ENCODE results near the gene CRK.
"Not testable (repeated sequence)": the region's sequence is repeated elsewhere in the genome, so short reads cannot be mapped to it uniquely, and the experiment has no call there.

Gene CRK

DNA sequence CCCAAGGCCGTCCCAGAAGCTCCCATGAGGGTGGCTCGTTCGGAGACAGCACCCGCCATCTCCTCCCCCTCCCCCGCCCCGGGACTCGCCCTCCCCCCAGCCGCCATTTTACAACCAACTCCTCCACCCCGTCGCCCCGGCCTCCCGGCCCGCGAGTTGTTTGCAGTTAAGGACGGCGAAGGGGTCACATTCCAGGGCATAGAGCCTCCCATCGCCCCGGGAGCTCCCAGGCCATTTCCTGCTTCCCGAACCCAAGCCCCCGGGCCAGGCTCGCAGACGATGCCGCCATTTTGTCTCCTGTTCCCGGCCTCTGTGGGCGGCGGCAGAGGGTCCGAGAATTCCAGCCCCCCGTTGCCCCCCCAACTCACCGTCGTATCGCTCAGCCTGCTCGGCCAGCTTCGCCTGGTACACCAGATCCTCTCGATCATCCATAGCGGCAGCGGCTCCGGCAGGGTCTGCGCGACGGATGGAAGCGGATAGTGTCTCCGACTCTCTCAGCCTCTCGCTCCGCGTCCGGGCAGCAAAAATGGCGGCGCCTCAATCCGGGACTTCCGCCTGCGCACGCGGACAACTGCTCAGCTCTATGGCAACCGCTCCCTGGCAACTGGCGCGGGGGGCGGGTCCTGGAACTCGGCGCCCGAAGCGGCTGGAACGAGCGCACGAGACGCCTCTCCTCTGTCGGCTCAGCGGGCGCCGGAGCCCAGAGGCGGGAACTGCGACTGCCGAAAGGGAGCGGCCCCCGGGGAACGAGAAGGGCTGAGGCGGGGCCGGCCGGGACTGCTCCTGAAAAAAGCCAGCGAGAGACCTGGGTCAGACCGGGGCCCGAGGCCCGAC is 56.1 kb downstream of the CRK start, which contains the start of gene YWHAE:
YWHAE (minus strand) TSS at position 544 of the 834 bp plus-strand sequence; CDS start at position 432, 112 bp downstream.
- Histone ChIP-seq H3K9me3 (ENCODE audit: control insufficient read depth in 2 of 2, low read length in 2 of 2) (no peaks in the 10 kb centered on the region), H3K4me3 (ENCODE audit: low read length in 2 of 2) (peak within 1 kb of the TSS; percentile 98), H3K36me3 (ENCODE audit: control insufficient read depth in 2 of 2, insufficient read depth in 2 of 2, low read length in 2 of 2) (no peaks in the 10 kb centered on the region), H3K27ac (ENCODE audit: low read length) (peak within 1 kb of the TSS; percentile 86), H3K27me3 (ENCODE audit: control insufficient read depth in 1 of 2, insufficient read depth in 2 of 2, low read length in 2 of 2) (no peaks in the 10 kb centered on the region), H3K9ac (ENCODE audit: low read length in 2 of 2) (peak within 1 kb of the TSS; percentile 84 to 97), H3K4me1 (ENCODE audit: control insufficient read depth, insufficient read depth, low read length) (peaks cover 24% of the 10 kb centered on the region)

DNA sequence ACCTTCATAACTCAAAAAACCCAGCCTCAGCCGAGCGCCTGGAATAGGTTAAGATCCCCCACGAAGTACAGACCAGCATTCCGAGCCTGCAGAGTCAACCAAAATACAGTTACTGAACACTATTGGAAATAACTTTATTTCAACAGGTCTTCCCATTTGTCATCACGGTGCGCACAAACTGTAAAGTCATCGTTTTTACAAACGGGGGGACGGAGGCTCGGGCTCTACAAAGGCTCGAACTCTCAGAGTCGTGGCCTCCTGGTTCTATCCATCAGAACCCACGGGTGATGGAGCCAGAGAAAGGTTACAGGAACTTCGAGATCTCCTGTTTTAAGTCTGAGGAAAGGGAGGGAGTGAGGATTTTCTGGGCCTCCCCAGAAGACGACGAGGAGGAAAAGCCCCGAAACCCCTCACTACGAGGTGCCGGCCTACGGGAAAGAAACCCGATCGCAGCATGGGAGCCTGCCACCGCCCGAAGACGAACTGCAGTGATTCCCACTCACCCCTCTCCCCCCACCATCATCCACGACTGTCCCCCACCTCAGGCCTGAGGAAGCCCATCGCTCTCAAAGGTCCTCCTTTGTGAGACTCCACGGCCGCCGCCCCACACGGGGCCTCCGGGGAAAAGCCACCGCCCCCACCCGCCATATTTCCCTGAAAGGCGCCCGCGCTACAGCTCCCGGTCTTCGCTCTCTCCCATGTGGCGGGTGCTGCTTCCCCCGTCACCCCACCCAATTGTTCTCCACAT is 56.9 kb downstream of the CRK start:
- H3K27me3 ChIP-seq (ENCODE audit: control insufficient read depth in 1 of 2, insufficient read depth in 2 of 2, low read length in 2 of 2): no peaks in the 10 kb centered on the region
- H3K9me3 ChIP-seq (ENCODE audit: control insufficient read depth in 2 of 2, low read length in 2 of 2): no peaks in the 10 kb centered on the region
- peak overlapping the region; percentile 86 for H3K27ac ChIP-seq (ENCODE audit: low read length)
- no peaks in the 10 kb centered on the region for H3K36me3 ChIP-seq (ENCODE audit: control insufficient read depth in 2 of 2, insufficient read depth in 2 of 2, low read length in 2 of 2)
- peaks cover 30% of the 10 kb centered on the region for H3K4me1 ChIP-seq (ENCODE audit: control insufficient read depth, insufficient read depth, low read length)
- H3K4me3 ChIP-seq (ENCODE audit: low read length in 2 of 2): peak overlapping the region; percentile 98
- peak overlapping the region; percentile 84 to 97 for H3K9ac ChIP-seq (ENCODE audit: low read length in 2 of 2)

DNA sequence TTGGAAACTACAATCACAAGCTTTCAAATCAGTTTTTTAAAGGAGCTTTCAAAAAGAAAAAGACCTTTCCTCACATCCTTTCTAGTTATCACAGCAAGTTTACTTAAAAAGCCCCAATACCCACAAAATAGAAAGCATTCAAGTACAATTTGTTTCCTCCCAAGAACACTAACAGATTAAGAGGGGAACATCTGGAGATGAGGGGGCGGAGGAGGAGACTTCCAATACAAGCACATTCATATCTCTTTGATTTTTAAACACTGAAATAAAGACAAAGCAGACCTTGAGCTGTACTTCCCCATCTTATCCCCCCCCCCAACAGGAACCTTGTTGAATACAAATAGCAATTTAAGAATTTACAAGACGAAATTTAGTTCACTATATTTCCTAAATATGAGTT is 58.0 kb downstream of the CRK start:
- no peaks in the 10 kb centered on the region for H3K36me3 ChIP-seq (ENCODE audit: control insufficient read depth in 2 of 2, insufficient read depth in 2 of 2, low read length in 2 of 2)
- H3K27me3 ChIP-seq (ENCODE audit: control insufficient read depth in 1 of 2, insufficient read depth in 2 of 2, low read length in 2 of 2): no peaks in the 10 kb centered on the region
- peaks cover 38% of the 10 kb centered on the region for H3K4me1 ChIP-seq (ENCODE audit: control insufficient read depth, insufficient read depth, low read length)
- no peak overlapping the region for H3K27ac ChIP-seq (ENCODE audit: low read length)
- peak overlapping the region; percentile 2 to 97 for H3K9ac ChIP-seq (ENCODE audit: low read length in 2 of 2)
- H3K4me3 ChIP-seq (ENCODE audit: low read length in 2 of 2): peak overlapping the region; percentile 98
- no peaks in the 10 kb centered on the region for H3K9me3 ChIP-seq (ENCODE audit: control insufficient read depth in 2 of 2, low read length in 2 of 2)

DNA sequence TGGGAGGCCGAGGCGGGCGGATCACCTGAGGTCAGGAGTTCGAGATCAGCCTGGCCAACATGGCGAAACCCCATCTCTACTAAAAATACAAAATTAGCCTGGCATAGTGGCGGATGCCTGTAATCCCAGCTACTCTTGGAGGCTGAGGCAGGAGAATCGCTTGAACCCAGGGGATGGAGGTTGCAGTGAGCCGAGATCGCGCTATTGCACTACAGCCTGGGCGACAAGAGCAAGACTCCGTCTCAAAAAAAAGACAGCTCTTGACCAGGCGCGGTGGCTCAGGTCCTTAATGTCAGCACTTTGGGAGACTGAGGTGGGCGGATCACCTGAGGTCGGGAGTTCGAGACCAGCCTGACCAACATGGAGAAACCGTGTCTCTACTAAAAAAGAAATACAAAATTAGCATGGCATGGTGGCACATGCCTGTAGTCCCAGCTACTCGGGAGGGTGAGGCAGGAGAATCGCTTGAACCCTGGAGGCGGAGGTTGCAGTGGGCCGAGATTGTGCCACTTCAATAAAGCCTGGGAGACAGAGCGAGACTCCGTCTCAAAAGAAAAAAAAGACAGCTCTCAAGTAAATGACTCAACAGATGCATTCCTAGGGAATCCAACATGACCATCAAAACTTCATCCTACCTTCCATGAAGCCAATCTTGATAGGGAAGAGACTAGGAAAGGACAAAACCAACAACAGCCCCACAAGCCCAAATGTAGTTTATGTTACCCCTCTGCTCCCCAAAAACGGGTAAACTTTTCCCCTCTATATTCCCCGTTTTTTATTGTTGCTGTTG is 60.0 kb downstream of the CRK start:
- not testable (repeated sequence) for H3K27me3 ChIP-seq (ENCODE audit: control insufficient read depth in 1 of 2, insufficient read depth in 2 of 2, low read length in 2 of 2); H3K36me3 ChIP-seq (ENCODE audit: control insufficient read depth in 2 of 2, insufficient read depth in 2 of 2, low read length in 2 of 2); H3K27ac ChIP-seq (ENCODE audit: low read length); H3K9ac ChIP-seq (ENCODE audit: low read length in 2 of 2); H3K4me3 ChIP-seq (ENCODE audit: low read length in 2 of 2); H3K9me3 ChIP-seq (ENCODE audit: control insufficient read depth in 2 of 2, low read length in 2 of 2)
- peaks cover 52% of the 10 kb centered on the region for H3K4me1 ChIP-seq (ENCODE audit: control insufficient read depth, insufficient read depth, low read length)

DNA sequence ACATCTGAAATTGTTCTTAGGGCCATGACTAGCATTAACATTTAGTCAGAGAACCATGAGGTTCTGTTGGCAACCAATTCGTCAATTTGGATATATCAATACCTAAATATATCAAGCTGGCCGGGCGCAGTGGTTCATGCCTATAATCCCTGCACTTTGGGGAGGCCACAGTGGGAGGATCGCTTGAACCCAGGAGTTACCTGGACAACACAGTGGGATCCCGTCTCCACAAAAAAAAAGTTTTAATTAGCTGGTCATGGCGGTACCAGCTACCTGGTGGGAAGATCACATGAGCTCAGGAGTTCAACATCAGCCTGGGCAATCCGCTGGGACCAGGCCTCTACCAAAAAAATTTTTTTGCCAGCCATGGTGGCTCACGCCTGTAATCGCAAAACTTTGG is 64.5 kb downstream of the CRK start:
- Histone ChIP-seq H3K4me3 (ENCODE audit: low read length in 2 of 2) (no peak overlapping the region), H3K4me1 (ENCODE audit: control insufficient read depth, insufficient read depth, low read length) (peaks cover 51% of the 10 kb centered on the region), H3K9ac (ENCODE audit: low read length in 2 of 2) (no peak overlapping the region), H3K36me3 (ENCODE audit: control insufficient read depth in 2 of 2, insufficient read depth in 2 of 2, low read length in 2 of 2) (no peaks in the 10 kb centered on the region), H3K27ac (ENCODE audit: low read length) (peak overlapping the region; percentile 41), H3K27me3 (ENCODE audit: control insufficient read depth in 1 of 2, insufficient read depth in 2 of 2, low read length in 2 of 2) (no peaks in the 10 kb centered on the region), H3K9me3 (ENCODE audit: control insufficient read depth in 2 of 2, low read length in 2 of 2) (no peaks in the 10 kb centered on the region)

DNA sequence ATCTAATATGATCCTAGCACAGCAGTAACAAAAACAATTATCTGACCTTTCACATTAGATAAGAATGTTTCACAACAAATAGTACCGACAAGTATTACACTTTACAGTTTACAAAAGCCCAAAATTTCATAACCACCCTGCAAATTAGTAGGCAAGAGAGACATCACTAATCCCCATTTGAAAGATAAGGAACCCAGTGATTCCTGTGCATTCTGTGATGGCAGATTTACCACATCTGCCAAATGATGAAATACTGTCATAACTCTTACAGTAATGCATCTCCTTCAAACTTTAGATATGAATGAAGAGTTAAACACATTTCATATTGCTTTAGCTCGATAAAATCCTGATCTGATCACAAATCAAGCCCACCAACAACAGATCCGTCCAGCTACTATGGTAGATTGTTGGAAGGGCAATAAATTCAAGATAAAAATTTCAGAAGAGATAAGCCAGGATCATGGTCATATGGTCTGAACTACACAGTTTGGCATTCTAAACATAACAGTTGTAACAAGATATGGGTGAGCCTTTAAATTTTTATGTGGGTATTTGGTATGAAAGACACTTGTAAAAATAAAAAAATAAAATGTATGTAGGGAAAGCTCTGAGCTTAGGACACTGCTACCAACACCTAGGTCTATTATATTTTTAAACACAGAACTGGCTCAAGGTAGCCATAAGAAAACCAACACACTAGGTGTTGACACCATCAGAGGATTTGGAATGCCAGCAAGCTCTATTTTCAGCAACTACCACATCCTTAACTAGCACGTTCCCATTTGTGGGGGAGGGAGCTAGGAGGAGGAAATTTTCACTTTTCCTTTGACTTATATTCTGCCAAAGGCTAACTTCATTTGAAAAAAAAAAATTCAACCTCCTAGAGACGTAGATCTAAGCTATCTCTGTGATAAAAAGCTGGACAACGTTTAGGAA is 65.3 kb downstream of the CRK start:
- H3K9ac ChIP-seq (ENCODE audit: low read length in 2 of 2): no peak overlapping the region
- H3K4me3 ChIP-seq (ENCODE audit: low read length in 2 of 2): peak overlapping the region in 1 of 2 donors; percentile 27
- H3K36me3 ChIP-seq (ENCODE audit: control insufficient read depth in 2 of 2, insufficient read depth in 2 of 2, low read length in 2 of 2): no peaks in the 10 kb centered on the region
- H3K9me3 ChIP-seq (ENCODE audit: control insufficient read depth in 2 of 2, low read length in 2 of 2): no peaks in the 10 kb centered on the region
- H3K27ac ChIP-seq (ENCODE audit: low read length): peak overlapping the region; percentile 41
- H3K4me1 ChIP-seq (ENCODE audit: control insufficient read depth, insufficient read depth, low read length): peaks cover 47% of the 10 kb centered on the region
- no peaks in the 10 kb centered on the region for H3K27me3 ChIP-seq (ENCODE audit: control insufficient read depth in 1 of 2, insufficient read depth in 2 of 2, low read length in 2 of 2)

DNA sequence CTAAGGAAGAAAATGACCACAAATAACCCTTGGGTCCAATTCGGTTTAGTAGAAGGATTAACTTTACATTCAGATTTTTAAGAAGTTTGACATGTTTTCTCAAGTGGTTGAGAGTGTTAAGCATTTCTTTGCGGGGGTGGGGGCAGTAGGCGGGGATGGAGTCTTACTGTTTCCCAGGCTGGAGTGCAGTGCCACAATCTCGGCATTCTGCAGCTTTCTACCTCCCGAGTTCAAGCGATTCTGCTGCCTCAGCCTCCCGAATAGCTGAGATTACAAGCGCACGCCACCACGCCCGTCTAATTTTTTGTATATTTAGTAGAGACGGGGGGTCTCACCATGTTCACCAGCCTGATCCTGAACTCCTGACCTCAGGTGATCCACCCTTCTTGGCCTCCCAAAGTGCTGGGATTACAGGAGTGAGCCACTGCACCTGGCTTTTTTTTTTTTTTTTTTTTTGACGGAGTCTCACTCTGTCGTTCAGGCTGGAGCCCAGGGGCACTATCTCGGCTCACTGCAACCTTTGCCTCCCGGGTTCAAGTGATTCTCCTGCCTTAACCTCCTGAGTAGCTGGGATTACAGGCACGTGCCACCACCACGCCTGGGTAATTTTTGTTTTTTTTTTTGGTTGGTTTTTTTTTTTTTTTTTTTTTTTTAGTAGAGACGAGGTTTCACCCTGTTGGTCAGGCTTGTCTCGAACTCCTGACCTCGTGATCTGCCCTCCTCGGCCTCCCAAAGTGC is 68.4 kb downstream of the CRK start:
- peaks cover 59% of the 10 kb centered on the region for H3K4me1 ChIP-seq (ENCODE audit: control insufficient read depth, insufficient read depth, low read length)

DNA sequence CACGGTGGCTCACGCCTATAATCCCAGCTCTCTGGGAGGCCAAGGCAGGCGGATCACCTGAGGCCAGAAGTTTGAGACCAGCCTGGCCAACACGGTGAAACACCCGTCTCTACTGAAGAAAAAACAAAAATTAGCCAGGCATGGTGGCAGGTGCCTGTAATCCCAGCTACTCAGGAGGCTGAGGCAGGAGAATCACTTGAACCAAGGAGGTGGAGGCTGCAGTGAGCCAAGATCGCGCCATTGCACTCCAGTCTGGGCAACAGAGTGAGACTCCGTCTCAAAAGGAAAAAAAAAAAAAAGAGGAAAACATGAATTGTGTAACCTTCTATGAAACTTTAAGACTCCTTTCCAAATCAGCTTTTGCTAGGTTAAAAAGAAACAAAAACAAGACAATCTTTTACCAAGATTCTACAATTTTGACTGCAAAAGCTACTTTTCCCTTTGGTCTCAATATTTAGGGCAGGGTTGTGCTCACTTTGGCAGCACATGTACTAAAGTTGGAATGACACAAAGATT is 69.3 kb downstream of the CRK start:
- H3K9ac ChIP-seq (ENCODE audit: low read length in 2 of 2); H3K27ac ChIP-seq (ENCODE audit: low read length); H3K9me3 ChIP-seq (ENCODE audit: control insufficient read depth in 2 of 2, low read length in 2 of 2); H3K36me3 ChIP-seq (ENCODE audit: control insufficient read depth in 2 of 2, insufficient read depth in 2 of 2, low read length in 2 of 2); H3K4me3 ChIP-seq (ENCODE audit: low read length in 2 of 2); H3K27me3 ChIP-seq (ENCODE audit: control insufficient read depth in 1 of 2, insufficient read depth in 2 of 2, low read length in 2 of 2): not testable (repeated sequence)
- H3K4me1 ChIP-seq (ENCODE audit: control insufficient read depth, insufficient read depth, low read length): peaks cover 53% of the 10 kb centered on the region

More for the DNA sequence above, 68.4 kb downstream of the CRK start:
- not testable (repeated sequence) for H3K9ac ChIP-seq (ENCODE audit: low read length in 2 of 2); H3K4me3 ChIP-seq (ENCODE audit: low read length in 2 of 2); H3K27ac ChIP-seq (ENCODE audit: low read length); H3K9me3 ChIP-seq (ENCODE audit: control insufficient read depth in 2 of 2, low read length in 2 of 2); H3K36me3 ChIP-seq (ENCODE audit: control insufficient read depth in 2 of 2, insufficient read depth in 2 of 2, low read length in 2 of 2); H3K27me3 ChIP-seq (ENCODE audit: control insufficient read depth in 1 of 2, insufficient read depth in 2 of 2, low read length in 2 of 2)

DNA sequence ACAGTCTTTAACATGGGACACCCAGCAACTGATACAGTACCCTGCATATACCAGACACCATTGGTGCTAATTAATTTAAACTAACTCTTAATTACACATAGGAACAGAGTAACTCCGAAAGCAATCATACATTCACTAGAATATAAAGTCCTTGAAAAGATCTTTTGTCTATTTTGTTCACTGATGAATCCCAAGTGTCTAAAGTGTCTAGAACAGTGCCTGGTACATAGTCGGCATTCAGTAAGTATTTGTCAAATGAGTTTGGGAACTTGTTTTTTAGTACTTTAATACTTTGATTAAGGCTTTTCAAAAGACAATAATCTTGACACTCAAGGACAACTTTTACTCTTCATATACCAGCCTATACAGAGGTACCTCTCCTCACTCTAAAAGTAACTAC is 69.8 kb downstream of the CRK start:
- no peaks in the 10 kb centered on the region for H3K36me3 ChIP-seq (ENCODE audit: control insufficient read depth in 2 of 2, insufficient read depth in 2 of 2, low read length in 2 of 2)
- H3K9me3 ChIP-seq (ENCODE audit: control insufficient read depth in 2 of 2, low read length in 2 of 2): no peaks in the 10 kb centered on the region
- no peak overlapping the region for H3K9ac ChIP-seq (ENCODE audit: low read length in 2 of 2)
- H3K27me3 ChIP-seq (ENCODE audit: control insufficient read depth in 1 of 2, insufficient read depth in 2 of 2, low read length in 2 of 2): no peaks in the 10 kb centered on the region
- H3K4me3 ChIP-seq (ENCODE audit: low read length in 2 of 2): no peak overlapping the region
- peaks cover 49% of the 10 kb centered on the region for H3K4me1 ChIP-seq (ENCODE audit: control insufficient read depth, insufficient read depth, low read length)
- no peak overlapping the region for H3K27ac ChIP-seq (ENCODE audit: low read length)
